A673 (cell line): ENCODE data around the gene OR2H2. TPM values are rescaled to one million over a fixed set of nuclear protein-coding genes. Genes with fewer than 3 reads are reported as not detected.

Source experiments
- BruUV-seq: library from RNA; stranded (reverse); fragments of 400-500 nt; replicated peaks from 2 replicates; lab custom pipeline; 2021; lab: Mats Ljungman, UMichigan
- CTCF ChIA-PET: fragments of 300-600 bp; sonication (Branson Sonifier 250); formaldehyde crosslinking; loops from one replicate; lab custom pipeline; 2022; ENCODE audit warnings: antibody characterized with exemption; lab: Charles Lee
- POLR2A ChIA-PET: fragments of 300-600 bp; sonication (Branson Sonifier 250); formaldehyde crosslinking; loops from one replicate; lab custom pipeline; 2022; ENCODE audit warnings: antibody characterized with exemption; ENCODE audit not compliant: low non-redundant PET; lab: Charles Lee
- DNase-seq: peaks from one replicate; pipeline ENCODE4 v3.0.0-alpha.2; 2015; ENCODE audit warnings: low spot score
- H3K27ac ChIP-seq: fragments of 200-600 bp; sonication (generic); 2 replicates; pipeline ENCODE4 v1.5.1; 2016; ENCODE audit warnings: mixed run types, low read depth, mild to moderate bottlenecking, mixed read lengths, antibody characterized with exemption, low read length; ENCODE audit not compliant: poor library complexity, severe bottlenecking
- H3K27me3 ChIP-seq: fragments of 200-600 bp; sonication (generic); replicated peaks from 2 replicates; pipeline ENCODE4 v1.6.1; 2017; ENCODE audit warnings: mixed run types, low read depth, mild to moderate bottlenecking, mixed read lengths, antibody characterized with exemption, low read length; ENCODE audit not compliant: insufficient read depth, poor library complexity
- H3K36me3 ChIP-seq: fragments of 200-600 bp; sonication (generic); 2 replicates; pipeline ENCODE4 v1.6.1; 2016; ENCODE audit warnings: mixed run types, mild to moderate bottlenecking, mixed read lengths, antibody characterized with exemption, low read length; ENCODE audit not compliant: insufficient read depth, poor library complexity, severe bottlenecking
- H3K4me1 ChIP-seq: fragments of 200-600 bp; sonication (generic); 2 replicates; pipeline ENCODE4 v1.6.1; 2017; ENCODE audit warnings: mixed run types, mild to moderate bottlenecking, mixed read lengths, antibody characterized with exemption, low read length; ENCODE audit not compliant: insufficient read depth, poor library complexity, severe bottlenecking
- H3K4me3 ChIP-seq: fragments of 200-600 bp; sonication (generic); 2 replicates; pipeline ENCODE4 v1.5.1; 2016; ENCODE audit warnings: low read depth, mixed run types, mild to moderate bottlenecking, mixed read lengths, low read length; ENCODE audit not compliant: poor library complexity, severe bottlenecking
- H3K9me3 ChIP-seq: fragments of 200-600 bp; sonication (generic); 2 replicates; pipeline ENCODE4 v1.6.1; 2016; ENCODE audit warnings: mixed run types, low read depth, mild to moderate bottlenecking, mixed read lengths, antibody characterized with exemption, low read length; ENCODE audit not compliant: poor library complexity, severe bottlenecking
- EZH2 ChIP-seq: fragments of 200-600 bp; sonication (generic); IDR thresholded peaks from 2 replicates; pipeline ENCODE4 v1.6.1; 2017; ENCODE audit warnings: borderline replicate concordance, low read depth, mild to moderate bottlenecking, mixed read lengths, antibody characterized with exemption, low read length; ENCODE audit not compliant: poor library complexity, severe bottlenecking
- intact Hi-C: fragments of 100-400 bp; cut with micrococcal nuclease; formaldehyde crosslinking; loops from one replicate; pipeline ENCODE4 v1.10.0; 2022; ENCODE audit not compliant: unreplicated experiment
- total RNA-seq: library from RNA; stranded (reverse); gene quantifications from 2 replicates; pipeline ENCODE4 v1.2.3, GENCODE V29; 2021
- TF ChIP-seq, protein P1 (sequence below): fragments of 300-800, 200-600 bp; sonication (generic); conservative IDR thresholded peaks from 2 replicates; pipeline ENCODE4 v1.5.1; 2017; ENCODE audit warnings: low read depth, mild to moderate bottlenecking, antibody characterized with exemption, low read length, moderate library complexity, mixed read lengths

Gene OR2H2
- total RNA-seq, 1 experiment from 2014 or later, result not detected

DNA sequence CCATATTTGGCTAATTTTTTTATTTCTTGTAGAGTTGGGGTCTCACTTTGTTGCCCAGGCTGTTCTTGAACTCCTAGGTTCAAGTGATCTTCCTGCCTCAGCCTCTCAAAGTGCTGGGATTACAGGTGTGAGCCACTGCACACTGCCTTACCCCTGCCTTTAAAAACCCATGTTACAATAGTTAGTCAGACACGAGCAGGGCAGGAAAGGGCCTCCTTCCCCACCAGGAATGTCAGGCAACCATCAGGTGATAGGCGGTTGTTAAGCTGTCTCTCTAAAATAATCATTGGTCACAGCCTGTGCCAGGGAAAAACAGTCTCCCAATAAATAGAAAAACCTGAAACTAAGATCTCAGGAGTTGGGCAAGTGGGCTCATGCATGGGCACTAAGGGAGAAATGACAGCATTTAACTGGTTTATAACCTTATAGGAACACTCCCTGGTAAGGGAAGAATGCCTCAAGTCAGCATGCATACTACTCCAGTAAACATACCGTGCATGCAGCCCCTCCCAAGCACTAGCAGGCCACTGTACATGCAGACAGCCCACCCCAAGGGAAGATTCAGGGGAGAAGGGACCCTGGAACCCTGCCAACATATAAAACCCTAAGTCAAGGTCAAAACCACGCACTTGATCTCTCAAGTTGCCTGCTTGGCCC, 8.4 kb downstream of the OR2H2 start:
- no TSS peak for BruUV-seq
- Histone ChIP-seq H3K9me3 (no peaks in the 10 kb centered on the region), H3K4me3 (no peak overlapping the region), H3K4me1 (no peaks in the 10 kb centered on the region), H3K36me3 (no peaks in the 10 kb centered on the region), H3K27me3 (no peaks in the 10 kb centered on the region), H3K27ac (no peak overlapping the region)
- CTCF ChIA-PET, result no interaction called here
- TF ChIP-seq EZH2, result no peak
- TF ChIP-seq, protein P1, sequence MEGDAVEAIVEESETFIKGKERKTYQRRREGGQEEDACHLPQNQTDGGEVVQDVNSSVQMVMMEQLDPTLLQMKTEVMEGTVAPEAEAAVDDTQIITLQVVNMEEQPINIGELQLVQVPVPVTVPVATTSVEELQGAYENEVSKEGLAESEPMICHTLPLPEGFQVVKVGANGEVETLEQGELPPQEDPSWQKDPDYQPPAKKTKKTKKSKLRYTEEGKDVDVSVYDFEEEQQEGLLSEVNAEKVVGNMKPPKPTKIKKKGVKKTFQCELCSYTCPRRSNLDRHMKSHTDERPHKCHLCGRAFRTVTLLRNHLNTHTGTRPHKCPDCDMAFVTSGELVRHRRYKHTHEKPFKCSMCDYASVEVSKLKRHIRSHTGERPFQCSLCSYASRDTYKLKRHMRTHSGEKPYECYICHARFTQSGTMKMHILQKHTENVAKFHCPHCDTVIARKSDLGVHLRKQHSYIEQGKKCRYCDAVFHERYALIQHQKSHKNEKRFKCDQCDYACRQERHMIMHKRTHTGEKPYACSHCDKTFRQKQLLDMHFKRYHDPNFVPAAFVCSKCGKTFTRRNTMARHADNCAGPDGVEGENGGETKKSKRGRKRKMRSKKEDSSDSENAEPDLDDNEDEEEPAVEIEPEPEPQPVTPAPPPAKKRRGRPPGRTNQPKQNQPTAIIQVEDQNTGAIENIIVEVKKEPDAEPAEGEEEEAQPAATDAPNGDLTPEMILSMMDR, result no peak
- DNase-seq, result no peak
- POLR2A ChIA-PET, result no interaction called here
- intact Hi-C loops, result no loop called here

DNA sequence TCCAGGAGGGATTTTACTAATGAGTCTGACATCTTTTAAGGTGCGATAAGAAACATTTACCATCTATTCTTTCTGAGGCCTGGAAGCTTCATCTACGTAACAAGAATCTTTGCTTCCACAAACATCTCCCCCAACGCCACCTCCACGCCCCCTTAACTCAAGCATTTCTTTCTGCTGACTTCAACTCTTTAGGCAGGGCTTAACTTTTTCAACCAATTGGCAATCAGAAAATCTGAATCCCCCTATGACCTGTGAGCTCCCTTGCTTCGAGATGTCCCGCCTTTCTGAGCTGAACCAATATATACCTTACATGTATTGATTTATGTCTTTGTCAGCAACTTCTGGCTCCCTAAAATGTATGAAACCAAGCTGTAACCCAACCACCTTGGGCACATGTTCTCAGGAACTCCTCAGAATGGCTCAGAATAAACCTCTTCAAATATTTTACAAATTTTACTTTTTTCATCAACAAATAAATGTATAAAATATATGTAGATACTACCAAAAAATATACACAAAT, 11.5 kb downstream of the OR2H2 start:
- ChIA-PET POLR2A (no interaction called here), CTCF (no interaction called here)
- no peaks in the 10 kb centered on the region for H3K4me1 ChIP-seq
- H3K36me3 ChIP-seq, result peaks cover 8% of the 10 kb centered on the region
- intact Hi-C loops, result no loop called here
- no peak for TF ChIP-seq EZH2
- TF ChIP-seq, protein P1, result no peak
- no peak overlapping the region for H3K27ac ChIP-seq
- no peaks in the 10 kb centered on the region for H3K27me3 ChIP-seq
- no peak overlapping the region for H3K4me3 ChIP-seq
- BruUV-seq, result no TSS peak
- no peaks in the 10 kb centered on the region for H3K9me3 ChIP-seq
- no peak for DNase-seq

DNA sequence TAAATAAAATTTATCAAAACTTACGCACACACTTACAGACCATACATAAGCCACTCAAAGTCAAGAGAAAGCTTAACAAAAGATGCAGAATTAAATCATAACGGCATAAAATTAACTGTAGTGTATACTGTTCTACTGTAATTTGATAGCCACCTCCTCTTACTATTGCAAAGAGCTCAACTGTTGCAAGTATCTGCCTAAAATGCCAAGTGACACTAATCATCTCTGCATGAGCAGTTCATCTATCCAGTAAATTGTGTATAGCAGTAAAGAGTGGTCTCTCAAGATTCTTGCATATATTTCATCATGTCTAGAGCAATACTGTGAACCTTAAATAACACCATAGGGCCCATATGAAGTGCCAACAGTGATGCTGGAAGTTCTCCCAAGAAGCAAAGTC, 12.3 kb downstream of the OR2H2 start:
- no TSS peak for BruUV-seq
- Histone ChIP-seq H3K4me1 (no peaks in the 10 kb centered on the region), H3K27ac (no peak overlapping the region), H3K4me3 (no peak overlapping the region), H3K36me3 (peaks cover 8% of the 10 kb centered on the region), H3K27me3 (no peaks in the 10 kb centered on the region), H3K9me3 (no peaks in the 10 kb centered on the region)
- intact Hi-C loops, result no loop called here
- POLR2A ChIA-PET, result interaction anchor here (0.7 kb wide), 1 partner anchor 9 kb away, joined by 10 read pairs; no protein-coding TSS in a partner anchor
- TF ChIP-seq EZH2, result no peak
- TF ChIP-seq, protein P1, result no peak
- CTCF ChIA-PET, result no interaction called here
- DNase-seq, result no peak
